Adrenal gland (tissue), 5 donors: ENCODE measurements around the gene ARHGEF33.

Experiments used
- POLR2A ChIP-seq, 2 donors: fragments of 450-650 bp; IDR thresholded peaks; one replicate each; pipeline ENCODE4 v1.6.1; 2017; ENCODE audit warnings: antibody characterized with exemption in 2 of 2, mild to moderate bottlenecking in 2 of 2, moderate library complexity in 1 of 2
- TF ChIP-seq, protein P1 (sequence below), 6 experiments: fragments of 450-650 bp in 4 of 6; fragments of 200-600 bp in 2 of 6; sonication (generic) in 1 of 6; IDR thresholded peaks; 1 replicate in 5 of 6; 2 replicates in 1 of 6; pipeline versions ENCODE4 v1.5.1 to v1.8.0; 2016 to 2021; ENCODE audit warnings: antibody characterized with exemption in 6 of 6, mild to moderate bottlenecking in 2 of 6, moderate library complexity in 1 of 6
- donor health status: DM: no; HTN: no; CAD: no.

DNA sequence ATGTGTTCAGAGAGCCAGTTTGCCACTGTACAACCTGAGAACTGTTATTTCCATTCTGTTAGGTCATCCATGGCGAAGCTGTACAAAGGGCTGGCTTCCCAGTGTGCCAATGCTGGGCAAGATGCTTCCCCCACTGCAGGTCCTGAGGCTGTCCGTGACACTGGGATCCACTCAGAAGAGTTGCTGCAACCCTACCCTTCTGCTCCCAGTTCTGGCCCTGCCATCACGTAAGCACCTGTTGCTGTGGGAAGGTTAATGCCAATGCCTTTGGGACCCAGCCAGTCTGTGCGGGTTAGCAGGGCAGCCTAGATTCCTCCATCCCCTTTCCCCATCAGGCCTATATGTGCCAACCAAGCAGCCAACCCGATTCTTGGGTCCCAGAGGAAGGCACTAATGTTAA, 68.3 kb downstream of the ARHGEF33 start:
- TF ChIP-seq, protein P1, sequence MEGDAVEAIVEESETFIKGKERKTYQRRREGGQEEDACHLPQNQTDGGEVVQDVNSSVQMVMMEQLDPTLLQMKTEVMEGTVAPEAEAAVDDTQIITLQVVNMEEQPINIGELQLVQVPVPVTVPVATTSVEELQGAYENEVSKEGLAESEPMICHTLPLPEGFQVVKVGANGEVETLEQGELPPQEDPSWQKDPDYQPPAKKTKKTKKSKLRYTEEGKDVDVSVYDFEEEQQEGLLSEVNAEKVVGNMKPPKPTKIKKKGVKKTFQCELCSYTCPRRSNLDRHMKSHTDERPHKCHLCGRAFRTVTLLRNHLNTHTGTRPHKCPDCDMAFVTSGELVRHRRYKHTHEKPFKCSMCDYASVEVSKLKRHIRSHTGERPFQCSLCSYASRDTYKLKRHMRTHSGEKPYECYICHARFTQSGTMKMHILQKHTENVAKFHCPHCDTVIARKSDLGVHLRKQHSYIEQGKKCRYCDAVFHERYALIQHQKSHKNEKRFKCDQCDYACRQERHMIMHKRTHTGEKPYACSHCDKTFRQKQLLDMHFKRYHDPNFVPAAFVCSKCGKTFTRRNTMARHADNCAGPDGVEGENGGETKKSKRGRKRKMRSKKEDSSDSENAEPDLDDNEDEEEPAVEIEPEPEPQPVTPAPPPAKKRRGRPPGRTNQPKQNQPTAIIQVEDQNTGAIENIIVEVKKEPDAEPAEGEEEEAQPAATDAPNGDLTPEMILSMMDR (IDR thresholded peaks at IDR 0.05), result no peak
- no peak for TF ChIP-seq POLR2A (IDR thresholded peaks at IDR 0.05)
